Dendritic cell treated with granulocyte-macrophage colony-stimulating factor and Interleukin-4, amounts not matched to agents 40 ng/mL and 50 ng/mL, for 4 days (primary cell): Measurements from ENCODE around the gene CDHR3.
"Not testable (repeated sequence)": the region's sequence is repeated elsewhere in the genome, so short reads cannot be mapped to it uniquely, and the experiment has no call there.

Experiments used
- H3K27ac Mint-ChIP-seq: one replicate; pipeline ENCODE4 v1.8.0; 2022; ENCODE audit warnings: mild to moderate bottlenecking, mixed read lengths
- H3K27me3 Mint-ChIP-seq: one replicate; pipeline ENCODE4 v1.8.0; 2022; ENCODE audit warnings: mild to moderate bottlenecking, mixed read lengths
- H3K36me3 Mint-ChIP-seq: one replicate; pipeline ENCODE4 v1.8.0; 2022; ENCODE audit warnings: low read depth, mixed read lengths
- H3K4me1 Mint-ChIP-seq: one replicate; pipeline ENCODE4 v1.8.0; 2022; ENCODE audit warnings: low read depth, mixed read lengths
- H3K4me3 Mint-ChIP-seq: one replicate; pipeline ENCODE4 v1.8.0; 2022; ENCODE audit warnings: mild to moderate bottlenecking, moderate library complexity, mixed read lengths
- H3K9me3 Mint-ChIP-seq: one replicate; pipeline ENCODE4 v1.8.0; 2022; ENCODE audit warnings: mixed read lengths
- intact Hi-C: fragments of 100-400 bp; cut with micrococcal nuclease; formaldehyde crosslinking; loops from one replicate; pipeline ENCODE4 v1.15.0; 2022

Gene CDHR3

DNA sequence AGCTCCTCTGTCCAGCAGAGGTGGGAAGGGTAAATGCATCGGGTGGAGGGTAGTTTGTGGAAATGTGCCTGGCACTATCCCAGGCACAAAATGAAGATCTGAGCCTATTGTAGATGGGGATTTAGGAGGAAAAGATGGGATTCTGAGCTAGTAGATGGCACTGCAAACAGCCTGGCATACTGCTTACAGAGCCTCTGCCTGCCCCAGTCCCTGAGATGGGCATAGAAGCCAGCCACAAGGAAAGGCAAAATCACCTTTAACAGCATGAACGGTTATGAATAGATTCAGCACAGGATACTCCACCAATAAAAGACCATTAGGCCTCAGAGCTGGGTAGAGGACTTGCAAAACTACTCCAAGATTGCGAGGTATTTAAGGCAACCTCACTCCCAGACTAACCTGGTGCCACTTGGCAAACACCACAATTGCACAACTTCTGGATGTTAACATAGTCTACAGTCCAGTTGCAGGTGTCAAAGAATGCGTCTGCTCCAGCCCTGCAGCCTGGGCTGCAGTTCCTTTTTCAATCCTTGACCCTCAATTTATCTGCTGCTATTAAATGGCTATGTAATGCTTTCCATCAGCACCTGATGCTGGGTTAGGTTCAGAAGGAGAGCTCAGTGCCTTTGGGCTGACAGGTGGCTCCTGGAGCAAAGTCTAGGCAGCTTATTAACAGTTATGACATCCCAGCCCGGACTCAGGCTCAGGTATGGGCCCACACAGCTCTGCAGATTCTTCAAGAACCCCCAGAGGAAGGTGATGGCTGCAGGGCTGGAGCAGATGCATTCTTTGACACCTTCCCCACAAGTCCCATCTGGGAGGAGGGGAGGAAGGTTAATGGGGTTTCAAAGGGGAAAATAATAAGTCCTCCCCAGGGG lies 34.0 kb downstream of the CDHR3 start:
- intact Hi-C loops: no loop called here
- H3K27ac Mint-ChIP-seq: no peak overlapping the region

DNA sequence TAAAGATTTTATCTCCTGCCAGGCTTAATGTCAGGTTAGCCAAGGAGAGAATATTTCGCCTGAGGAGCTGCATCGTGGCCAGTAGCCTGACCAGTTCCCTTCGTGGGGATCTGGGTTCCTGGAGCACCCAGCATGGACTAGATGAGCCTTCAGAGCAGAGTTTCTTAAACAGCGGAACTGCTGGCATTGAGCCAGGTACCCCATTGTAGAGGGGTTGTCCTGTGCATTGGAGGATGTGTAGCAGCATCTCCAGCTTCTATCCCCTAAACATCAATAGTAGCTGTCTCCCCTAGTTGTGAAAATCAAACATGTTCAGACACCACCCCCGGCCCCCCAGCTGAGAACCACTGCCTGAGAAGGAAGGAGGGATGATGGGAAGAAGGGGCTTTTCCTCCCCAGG lies 36.2 kb downstream of the CDHR3 start:
- no peak overlapping the region for H3K27ac Mint-ChIP-seq
- intact Hi-C loops: no loop called here
- peaks cover 12% of the 10 kb centered on the region for H3K27me3 Mint-ChIP-seq
- no peaks in the 10 kb centered on the region for H3K4me1 Mint-ChIP-seq
- no peak overlapping the region for H3K4me3 Mint-ChIP-seq
- no peaks in the 10 kb centered on the region for H3K36me3 Mint-ChIP-seq
- no peaks in the 10 kb centered on the region for H3K9me3 Mint-ChIP-seq

More for the DNA sequence above, 34.0 kb downstream of the CDHR3 start:
- H3K36me3 Mint-ChIP-seq: no peaks in the 10 kb centered on the region
- no peaks in the 10 kb centered on the region for H3K9me3 Mint-ChIP-seq
- H3K4me3 Mint-ChIP-seq: no peak overlapping the region
- H3K27me3 Mint-ChIP-seq: peaks cover 22% of the 10 kb centered on the region
- H3K4me1 Mint-ChIP-seq: no peaks in the 10 kb centered on the region

- H3K27ac Mint-ChIP-seq: no peak overlapping the region
- peaks cover 19% of the 10 kb centered on the region for H3K27me3 Mint-ChIP-seq
- H3K9me3 Mint-ChIP-seq: peaks cover 5% of the 10 kb centered on the region
- H3K36me3 Mint-ChIP-seq: no peaks in the 10 kb centered on the region
- intact Hi-C loops: no loop called here
- no peak overlapping the region for H3K4me3 Mint-ChIP-seq
- H3K4me1 Mint-ChIP-seq: no peaks in the 10 kb centered on the region
Observed at GRCh38 chr7:106001196-106001595, 38.1 kb downstream of the CDHR3 start.

GRCh38 chr7:106001886-106002285 lies 38.8 kb downstream of the CDHR3 start:
- no peaks in the 10 kb centered on the region for H3K36me3 Mint-ChIP-seq
- no peak overlapping the region for H3K4me3 Mint-ChIP-seq
- no peak overlapping the region for H3K27ac Mint-ChIP-seq
- H3K4me1 Mint-ChIP-seq: no peaks in the 10 kb centered on the region
- H3K9me3 Mint-ChIP-seq: peaks cover 6% of the 10 kb centered on the region
- intact Hi-C loops: no loop called here
- peaks cover 21% of the 10 kb centered on the region for H3K27me3 Mint-ChIP-seq

- H3K4me3 Mint-ChIP-seq: no peak overlapping the region
- H3K27me3 Mint-ChIP-seq: peaks cover 25% of the 10 kb centered on the region
- H3K4me1 Mint-ChIP-seq: no peaks in the 10 kb centered on the region
- peaks cover 6% of the 10 kb centered on the region for H3K9me3 Mint-ChIP-seq
- no peaks in the 10 kb centered on the region for H3K36me3 Mint-ChIP-seq
- intact Hi-C loops: no loop called here
- no peak overlapping the region for H3K27ac Mint-ChIP-seq
Observed at GRCh38 chr7:106003525-106004064, 40.5 kb downstream of the CDHR3 start.

- Mint-ChIP-seq H3K27ac (no peak overlapping the region), H3K9me3 (peaks cover 6% of the 10 kb centered on the region), H3K4me3 (no peak overlapping the region), H3K36me3 (no peaks in the 10 kb centered on the region), H3K27me3 (peaks cover 35% of the 10 kb centered on the region), H3K4me1 (peaks cover 14% of the 10 kb centered on the region)
- intact Hi-C loops: no loop called here
Observed at GRCh38 chr7:106006906-106007305, 43.8 kb downstream of the CDHR3 start.

DNA sequence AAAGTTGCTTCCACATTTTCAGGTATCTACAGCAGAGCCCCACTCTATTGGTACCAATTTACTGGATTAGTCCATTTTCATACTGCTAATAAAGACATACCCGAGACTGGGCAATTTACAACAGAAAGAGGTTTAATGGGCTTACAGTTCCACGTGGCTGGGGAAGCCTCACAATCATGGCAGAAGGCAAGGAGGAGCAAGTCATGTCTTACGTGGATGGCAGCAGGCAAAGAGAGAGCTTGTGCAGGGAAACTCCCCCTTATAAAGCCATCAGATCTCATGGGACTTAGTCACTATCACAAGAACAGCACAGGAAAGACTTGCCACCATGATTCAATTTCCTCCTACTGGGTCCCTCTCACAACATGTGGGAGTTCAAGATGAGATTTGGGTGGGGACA lies 44.7 kb downstream of the CDHR3 start:
- H3K27ac Mint-ChIP-seq, H3K9me3 Mint-ChIP-seq, intact Hi-C loops, H3K4me3 Mint-ChIP-seq, H3K36me3 Mint-ChIP-seq: not testable (repeated sequence)
- Mint-ChIP-seq H3K4me1 (peaks cover 14% of the 10 kb centered on the region), H3K27me3 (peaks cover 41% of the 10 kb centered on the region)

DNA sequence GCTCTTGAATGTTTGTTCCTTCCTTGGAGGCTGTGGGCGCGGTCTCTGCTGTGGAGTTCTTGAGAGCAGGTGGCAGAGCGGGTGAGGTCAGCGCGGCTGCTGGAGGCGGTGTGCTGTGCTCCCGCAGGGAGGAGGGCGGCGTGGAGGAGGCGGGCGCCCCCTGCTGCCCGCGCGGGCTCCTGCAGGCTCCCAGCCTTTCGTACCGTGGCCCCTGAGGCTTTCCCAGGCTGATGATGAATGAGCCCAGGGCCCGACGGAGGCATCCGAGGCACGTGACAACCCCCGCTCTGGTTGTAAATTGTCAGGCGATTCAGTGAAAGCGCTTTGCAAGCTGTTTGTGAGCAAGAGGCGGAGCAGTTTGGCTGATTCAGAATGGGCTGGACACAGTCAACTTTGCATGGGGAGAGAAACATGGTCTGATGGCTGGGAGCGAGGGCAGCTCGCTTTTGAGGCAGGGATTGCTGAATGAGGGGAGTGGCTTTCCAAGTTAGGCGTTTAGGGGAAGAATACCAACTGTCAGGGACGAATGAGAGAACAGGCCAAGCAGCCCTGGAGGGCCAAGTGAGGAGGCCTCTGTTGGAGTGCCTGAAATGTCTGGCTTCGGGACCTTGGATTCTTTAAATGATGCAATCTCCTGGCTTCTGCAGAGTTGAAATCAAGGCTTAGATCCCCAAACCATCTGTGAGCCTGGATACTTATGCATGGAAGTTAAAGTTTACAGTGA lies 46.6 kb downstream of the CDHR3 start:
- Mint-ChIP-seq H3K27me3 (peaks cover 48% of the 10 kb centered on the region), H3K9me3 (peaks cover 6% of the 10 kb centered on the region), H3K27ac (no peak overlapping the region), H3K4me3 (peak overlapping the region; percentile 38), H3K4me1 (peaks cover 14% of the 10 kb centered on the region), H3K36me3 (no peaks in the 10 kb centered on the region)
- intact Hi-C loops: loop anchor here (1.0 kb wide), 1 partner anchor 249 kb away; no protein-coding TSS in a partner anchor

DNA sequence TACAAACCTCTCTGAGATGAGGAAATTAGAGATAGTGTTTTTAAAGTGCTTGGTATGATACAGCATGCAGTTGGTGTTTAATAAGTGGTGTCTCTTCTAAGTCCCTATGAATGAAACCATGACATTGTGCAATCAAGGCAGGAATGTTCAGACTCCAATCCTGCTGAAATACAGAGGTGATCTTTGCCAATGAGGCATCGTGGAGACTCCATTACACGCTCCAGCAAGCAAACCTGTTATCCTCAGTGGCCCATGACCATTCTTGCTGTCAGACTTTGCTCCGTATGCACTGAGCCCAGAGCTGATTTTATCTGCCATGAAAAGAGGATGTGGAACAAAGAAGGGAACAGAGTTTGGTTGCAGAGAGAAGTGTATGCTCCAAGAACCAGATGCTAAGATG lies 47.3 kb downstream of the CDHR3 start:
- intact Hi-C loops: no loop called here

GRCh38 chr7:106010866-106011265 lies 47.8 kb downstream of the CDHR3 start:
- Mint-ChIP-seq H3K4me1 (peaks cover 14% of the 10 kb centered on the region), H3K36me3 (no peaks in the 10 kb centered on the region), H3K27ac (no peak overlapping the region), H3K9me3 (peaks cover 4% of the 10 kb centered on the region), H3K27me3 (peaks cover 43% of the 10 kb centered on the region), H3K4me3 (no peak overlapping the region)
- intact Hi-C loops: no loop called here

More for the DNA sequence above, 47.3 kb downstream of the CDHR3 start:
- no peak overlapping the region for H3K27ac Mint-ChIP-seq
- H3K9me3 Mint-ChIP-seq: peaks cover 6% of the 10 kb centered on the region
- H3K4me3 Mint-ChIP-seq: no peak overlapping the region
- H3K4me1 Mint-ChIP-seq: peaks cover 14% of the 10 kb centered on the region
- no peaks in the 10 kb centered on the region for H3K36me3 Mint-ChIP-seq
- H3K27me3 Mint-ChIP-seq: peaks cover 44% of the 10 kb centered on the region

DNA sequence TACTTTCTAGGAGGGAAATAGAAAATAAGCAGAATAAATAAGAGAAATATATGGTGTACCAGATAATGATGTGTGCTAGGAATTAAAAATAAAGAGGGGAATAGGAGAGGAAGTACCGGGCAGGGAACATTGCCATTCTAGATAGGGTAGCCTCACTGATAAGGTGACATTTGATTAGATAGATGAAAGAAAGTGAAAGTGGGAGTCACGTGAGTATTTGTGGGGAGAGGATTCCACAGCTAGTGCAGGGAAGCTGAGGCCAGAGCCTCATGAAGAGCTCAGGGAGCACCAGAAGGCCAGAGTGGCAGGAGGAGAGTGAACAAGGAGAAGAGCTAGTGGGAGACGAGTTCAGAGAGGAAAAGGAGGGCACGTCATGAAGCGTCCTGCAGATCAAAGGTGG lies 49.1 kb downstream of the CDHR3 start:
- Mint-ChIP-seq H3K36me3 (no peaks in the 10 kb centered on the region), H3K4me3 (no peak overlapping the region), H3K4me1 (peaks cover 14% of the 10 kb centered on the region), H3K27me3 (peaks cover 45% of the 10 kb centered on the region), H3K9me3 (no peaks in the 10 kb centered on the region), H3K27ac (no peak overlapping the region)
- intact Hi-C loops: no loop called here

GRCh38 chr7:106012935-106013439 lies 49.9 kb downstream of the CDHR3 start:
- H3K36me3 Mint-ChIP-seq: no peaks in the 10 kb centered on the region
- H3K27ac Mint-ChIP-seq: no peak overlapping the region
- H3K4me1 Mint-ChIP-seq: peaks cover 14% of the 10 kb centered on the region

GRCh38 chr7:106015381-106016218 lies 52.5 kb downstream of the CDHR3 start:
- Mint-ChIP-seq H3K27ac (no peak overlapping the region), H3K4me1 (peaks cover 2% of the 10 kb centered on the region), H3K36me3 (no peaks in the 10 kb centered on the region), H3K27me3 (peaks cover 46% of the 10 kb centered on the region), H3K9me3 (no peaks in the 10 kb centered on the region), H3K4me3 (no peak overlapping the region)
- intact Hi-C loops: no loop called here

More at GRCh38 chr7:106012935-106013439, 49.9 kb downstream of the CDHR3 start:
- intact Hi-C loops: no loop called here
- Mint-ChIP-seq H3K4me3 (no peak overlapping the region), H3K27me3 (peaks cover 44% of the 10 kb centered on the region), H3K9me3 (no peaks in the 10 kb centered on the region)
